K562 (cell line): ENCODE data around the gene MRM3. TPM values are rescaled to one million over a fixed set of nuclear protein-coding genes. Genes with fewer than 3 reads are reported as not detected.
A peak's percentile ranks its signal among the peaks of the same experiment; 100 is the strongest.

ENCODE experiments used
- EHMT2 ChIP-seq: fragments of 450-650 bp; IDR thresholded peaks from 2 replicates; pipeline ENCODE4 v1.6.1; 2018; ENCODE audit warnings: antibody characterized with exemption
- FIP1L1 ChIP-seq: fragments of 200-400 bp; formaldehyde crosslinking; IDR thresholded peaks from 2 replicates; pipeline ENCODE4 v1.6.1; 2018; ENCODE audit warnings: mild to moderate bottlenecking, low read depth, low read length; ENCODE audit not compliant: poor library complexity, severe bottlenecking
- GATA2 ChIP-seq: sonication (generic); formaldehyde crosslinking; IDR thresholded peaks from 2 replicates; pipeline ENCODE4 v1.4.0; 2020; ENCODE audit warnings: mild to moderate bottlenecking, missing genetic modification reagents
- KLF6 ChIP-seq: fragments of 250-450 bp; sonication (Bioruptor Pico); IDR thresholded peaks from 2 replicates; pipeline ENCODE4 v1.4.0; 2020; ENCODE audit warnings: mild to moderate bottlenecking, moderate library complexity, borderline replicate concordance
- MYC ChIP-seq, 2 experiments: fragments of 250-450 bp in 1 of 2; sonication (Bioruptor Pico) in 1 of 2; IDR thresholded peaks; 2 replicates each; pipeline versions ENCODE4 v1.5.1 to v1.6.1; 2012 to 2021; ENCODE audit warnings: low read depth in 2 of 2, borderline replicate concordance in 1 of 2, improper control_type of control experiment in 1 of 2, low read length in 1 of 2, mild to moderate bottlenecking in 1 of 2, moderate library complexity in 1 of 2
- ZNF174 ChIP-seq: fragments of 250-450 bp; sonication (Bioruptor Pico); IDR thresholded peaks from 2 replicates; pipeline ENCODE4 v1.4.0; 2020; ENCODE audit warnings: mild to moderate bottlenecking
- ZNF778 ChIP-seq: fragments of 450-650 bp; formaldehyde crosslinking; IDR thresholded peaks from 2 replicates; pipeline ENCODE4 v1.4.0; 2020; ENCODE audit warnings: mild to moderate bottlenecking, moderate library complexity
- polyA plus RNA-seq, 8 experiments: library from polyadenylated mRNA; depleted of rRNA in 4 of 8; stranded (reverse) in 5 of 8; unstranded in 3 of 8; fragments of >200 nt; fragmentation: Nextera tagmentation in 2 of 8; fragmentation: Illumina TruSeq in 1 of 8; extraction: Ambion mirVana in 2 of 8; extraction: Trizol in 1 of 8; gene quantifications; 2 replicates each; pipeline versions ENCODE4 v1.2.1 to v1.2.3, GENCODE V29; 2011 to 2014; ENCODE audit warnings: inconsistent platforms in 1 of 8, missing spikeins in 1 of 8
- total RNA-seq, 7 experiments: library from RNA; depleted of rRNA in 6 of 7; stranded (reverse); fragments of >200 nt in 6 of 7; fragmentation: Illumina TruSeq in 2 of 7; extraction: Trizol in 2 of 7; gene quantifications; 2 replicates each; pipeline versions ENCODE4 v1.2.1 to v1.2.3, GENCODE V29; 2011 to 2021; ENCODE audit warnings: low replicate concordance in 1 of 7
- TF ChIP-seq, protein P1 (sequence below), 2 experiments: IDR thresholded peaks in 1 of 2; conservative IDR thresholded peaks in 1 of 2; 2 replicates each; pipeline ENCODE4 v1.6.1; 2016; ENCODE audit warnings: low read depth in 2 of 2, mild to moderate bottlenecking in 1 of 2, missing compliant biosample characterization in 1 of 2, missing genetic modification characterization in 1 of 2, moderate library complexity in 1 of 2
- TF ChIP-seq, protein P2 (sequence below): fragments of 250-450 bp; sonication (Bioruptor Pico); IDR thresholded peaks from 2 replicates; pipeline ENCODE4 v1.8.0; 2022; ENCODE audit warnings: moderate library complexity, mild to moderate bottlenecking, inconsistent platforms
- TF ChIP-seq, protein P3 (sequence below): sonication (generic); formaldehyde crosslinking; IDR thresholded peaks from 2 replicates; pipeline ENCODE4 v1.8.0; 2023; ENCODE audit warnings: mild to moderate bottlenecking, missing genetic modification reagents
- TF ChIP-seq, protein P4 (sequence below), 3 experiments: fragments of 200-800 bp in 1 of 3; sonication (Bioruptor generic) in 1 of 3; sonication (generic) in 1 of 3; formaldehyde crosslinking in 1 of 3; IDR thresholded peaks; 2 replicates each; pipeline versions ENCODE4 v1.6.1 to v1.8.0; 2016 to 2022; ENCODE audit warnings: mild to moderate bottlenecking in 2 of 3, missing compliant biosample characterization in 2 of 3, missing genetic modification characterization in 2 of 3, missing genetic modification reagents in 1 of 3
- TF ChIP-seq, protein P5 (sequence below), 2 experiments: IDR thresholded peaks; 2 replicates each; pipeline ENCODE4 v1.6.1; 2011; ENCODE audit warnings: borderline replicate concordance in 1 of 2, control low read depth in 1 of 2, low read depth in 1 of 2, low read length in 1 of 2, mild to moderate bottlenecking in 1 of 2, mixed read lengths in 1 of 2, moderate library complexity in 1 of 2; ENCODE audit not compliant: insufficient read depth in 1 of 2, insufficient read length in 1 of 2, poor library complexity in 1 of 2, severe bottlenecking in 1 of 2; ENCODE audit errors: extremely low read depth in 1 of 2
- TF ChIP-seq, protein P6 (sequence below): fragments of 450-650 bp; IDR thresholded peaks from 2 replicates; pipeline ENCODE4 v1.7.0; 2016; ENCODE audit warnings: borderline replicate concordance

MRM3 gene
- total and polyA plus RNA-seq, 9 of the 15 experiments (the other 6 are each of a cell fraction or from before 2014, with no cell fraction given), result 2.4 to 24.8 (median 18.3) TPM

DNA sequence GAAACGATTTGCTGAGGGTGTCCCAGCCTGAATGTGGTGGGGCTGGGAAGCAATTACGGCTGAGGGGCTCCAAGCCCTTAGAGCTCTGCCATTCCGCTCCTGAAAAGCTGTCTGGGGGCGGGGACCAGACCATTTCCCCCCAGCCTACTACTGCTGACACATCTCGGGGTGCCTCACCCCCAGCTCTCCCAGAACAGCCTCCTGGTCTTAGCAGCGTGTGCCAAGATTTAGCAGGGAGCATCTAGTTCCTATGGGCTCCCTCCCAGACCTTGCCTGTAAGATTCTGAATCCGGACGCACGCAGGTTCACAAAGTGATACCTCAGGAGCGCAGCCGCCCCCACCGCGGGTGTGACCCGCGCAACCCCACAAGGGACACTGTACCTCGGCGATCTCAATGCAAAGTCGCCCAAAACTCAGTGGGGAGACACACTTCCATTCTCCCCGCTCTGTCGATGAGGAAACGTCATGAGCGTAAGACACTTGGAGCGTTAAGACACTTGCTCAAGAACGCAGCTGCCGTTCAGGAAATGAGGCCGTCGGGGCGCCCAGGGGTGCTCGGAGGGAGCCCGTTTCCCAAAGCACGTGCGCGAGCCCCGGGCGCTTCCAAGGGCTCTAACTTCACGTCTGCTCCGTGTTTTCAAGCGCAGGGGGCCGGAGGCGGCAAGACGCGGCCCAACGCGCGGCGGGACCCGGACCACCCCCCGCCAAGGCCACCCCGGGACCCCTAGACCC, 30.7 kb upstream of the MRM3 start (continued):
- TF ChIP-seq, protein P1, sequence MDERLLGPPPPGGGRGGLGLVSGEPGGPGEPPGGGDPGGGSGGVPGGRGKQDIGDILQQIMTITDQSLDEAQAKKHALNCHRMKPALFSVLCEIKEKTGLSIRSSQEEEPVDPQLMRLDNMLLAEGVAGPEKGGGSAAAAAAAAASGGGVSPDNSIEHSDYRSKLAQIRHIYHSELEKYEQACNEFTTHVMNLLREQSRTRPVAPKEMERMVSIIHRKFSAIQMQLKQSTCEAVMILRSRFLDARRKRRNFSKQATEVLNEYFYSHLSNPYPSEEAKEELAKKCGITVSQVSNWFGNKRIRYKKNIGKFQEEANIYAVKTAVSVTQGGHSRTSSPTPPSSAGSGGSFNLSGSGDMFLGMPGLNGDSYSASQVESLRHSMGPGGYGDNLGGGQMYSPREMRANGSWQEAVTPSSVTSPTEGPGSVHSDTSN (CRISPR knock-in tag; IDR thresholded peaks at IDR 0.05; ENCODE audit: low read depth), result no peak
- TF ChIP-seq, protein P1 (tag; conservative IDR thresholded peaks at IDR 0.05; ENCODE audit: low read depth), result no peak
- TF ChIP-seq, protein P2, sequence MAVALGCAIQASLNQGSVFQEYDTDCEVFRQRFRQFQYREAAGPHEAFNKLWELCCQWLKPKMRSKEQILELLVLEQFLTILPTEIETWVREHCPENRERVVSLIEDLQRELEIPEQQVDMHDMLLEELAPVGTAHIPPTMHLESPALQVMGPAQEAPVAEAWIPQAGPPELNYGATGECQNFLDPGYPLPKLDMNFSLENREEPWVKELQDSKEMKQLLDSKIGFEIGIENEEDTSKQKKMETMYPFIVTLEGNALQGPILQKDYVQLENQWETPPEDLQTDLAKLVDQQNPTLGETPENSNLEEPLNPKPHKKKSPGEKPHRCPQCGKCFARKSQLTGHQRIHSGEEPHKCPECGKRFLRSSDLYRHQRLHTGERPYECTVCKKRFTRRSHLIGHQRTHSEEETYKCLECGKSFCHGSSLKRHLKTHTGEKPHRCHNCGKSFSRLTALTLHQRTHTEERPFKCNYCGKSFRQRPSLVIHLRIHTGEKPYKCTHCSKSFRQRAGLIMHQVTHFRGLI (CRISPR knock-in tag), result no peak
- TF ChIP-seq KLF6, result no peak
- no peak for TF ChIP-seq ZNF778
- TF ChIP-seq, protein P3, sequence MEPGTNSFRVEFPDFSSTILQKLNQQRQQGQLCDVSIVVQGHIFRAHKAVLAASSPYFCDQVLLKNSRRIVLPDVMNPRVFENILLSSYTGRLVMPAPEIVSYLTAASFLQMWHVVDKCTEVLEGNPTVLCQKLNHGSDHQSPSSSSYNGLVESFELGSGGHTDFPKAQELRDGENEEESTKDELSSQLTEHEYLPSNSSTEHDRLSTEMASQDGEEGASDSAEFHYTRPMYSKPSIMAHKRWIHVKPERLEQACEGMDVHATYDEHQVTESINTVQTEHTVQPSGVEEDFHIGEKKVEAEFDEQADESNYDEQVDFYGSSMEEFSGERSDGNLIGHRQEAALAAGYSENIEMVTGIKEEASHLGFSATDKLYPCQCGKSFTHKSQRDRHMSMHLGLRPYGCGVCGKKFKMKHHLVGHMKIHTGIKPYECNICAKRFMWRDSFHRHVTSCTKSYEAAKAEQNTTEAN (CRISPR knock-in tag), result no peak
- TF ChIP-seq MYC (IDR thresholded peaks at IDR 0.05; ENCODE audit: low read depth, low read length), result peak; percentile 51
- TF ChIP-seq MYC (CRISPR knock-in tag; IDR thresholded peaks at IDR 0.05; ENCODE audit: borderline replicate concordance, low read depth), result peak; percentile 60; the same call in 1 of the 2 replicates
- TF ChIP-seq, protein P4, sequence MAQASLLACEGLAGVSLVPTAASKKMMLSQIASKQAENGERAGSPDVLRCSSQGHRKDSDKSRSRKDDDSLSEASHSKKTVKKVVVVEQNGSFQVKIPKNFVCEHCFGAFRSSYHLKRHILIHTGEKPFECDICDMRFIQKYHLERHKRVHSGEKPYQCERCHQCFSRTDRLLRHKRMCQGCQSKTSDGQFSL (CRISPR knock-in tag; IDR thresholded peaks at IDR 0.05), result no peak
- TF ChIP-seq, protein P4 (tag; IDR thresholded peaks at IDR 0.05), result 0 out of 4 replicates have a peak, but pooled peaks of 1 of the 2 experiments have one; percentile 20
- TF ChIP-seq, protein P5, sequence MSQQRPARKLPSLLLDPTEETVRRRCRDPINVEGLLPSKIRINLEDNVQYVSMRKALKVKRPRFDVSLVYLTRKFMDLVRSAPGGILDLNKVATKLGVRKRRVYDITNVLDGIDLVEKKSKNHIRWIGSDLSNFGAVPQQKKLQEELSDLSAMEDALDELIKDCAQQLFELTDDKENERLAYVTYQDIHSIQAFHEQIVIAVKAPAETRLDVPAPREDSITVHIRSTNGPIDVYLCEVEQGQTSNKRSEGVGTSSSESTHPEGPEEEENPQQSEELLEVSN (IDR thresholded peaks at IDR 0.05; ENCODE audit: borderline replicate concordance in 1 of 2, extremely low read depth in 1 of 2, insufficient read depth in 1 of 2, insufficient read length in 1 of 2, low read depth in 1 of 2, low read length in 1 of 2, poor library complexity in 1 of 2, severe bottlenecking in 1 of 2), result no peak
- no peak for TF ChIP-seq EHMT2
- TF ChIP-seq ZNF174 (CRISPR knock-in tag), result no peak
- TF ChIP-seq GATA2 (CRISPR knock-in tag), result no peak
- TF ChIP-seq, protein P6, sequence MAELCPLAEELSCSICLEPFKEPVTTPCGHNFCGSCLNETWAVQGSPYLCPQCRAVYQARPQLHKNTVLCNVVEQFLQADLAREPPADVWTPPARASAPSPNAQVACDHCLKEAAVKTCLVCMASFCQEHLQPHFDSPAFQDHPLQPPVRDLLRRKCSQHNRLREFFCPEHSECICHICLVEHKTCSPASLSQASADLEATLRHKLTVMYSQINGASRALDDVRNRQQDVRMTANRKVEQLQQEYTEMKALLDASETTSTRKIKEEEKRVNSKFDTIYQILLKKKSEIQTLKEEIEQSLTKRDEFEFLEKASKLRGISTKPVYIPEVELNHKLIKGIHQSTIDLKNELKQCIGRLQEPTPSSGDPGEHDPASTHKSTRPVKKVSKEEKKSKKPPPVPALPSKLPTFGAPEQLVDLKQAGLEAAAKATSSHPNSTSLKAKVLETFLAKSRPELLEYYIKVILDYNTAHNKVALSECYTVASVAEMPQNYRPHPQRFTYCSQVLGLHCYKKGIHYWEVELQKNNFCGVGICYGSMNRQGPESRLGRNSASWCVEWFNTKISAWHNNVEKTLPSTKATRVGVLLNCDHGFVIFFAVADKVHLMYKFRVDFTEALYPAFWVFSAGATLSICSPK, result no peak
- TF ChIP-seq FIP1L1, result peak; percentile 19
